ENCODE data around the gene NFAT5.
"Not testable (repeated sequence)": the region's sequence is repeated elsewhere in the genome, so short reads cannot be mapped to it uniquely, and the experiment has no call there.

The NFAT5 gene

DNA sequence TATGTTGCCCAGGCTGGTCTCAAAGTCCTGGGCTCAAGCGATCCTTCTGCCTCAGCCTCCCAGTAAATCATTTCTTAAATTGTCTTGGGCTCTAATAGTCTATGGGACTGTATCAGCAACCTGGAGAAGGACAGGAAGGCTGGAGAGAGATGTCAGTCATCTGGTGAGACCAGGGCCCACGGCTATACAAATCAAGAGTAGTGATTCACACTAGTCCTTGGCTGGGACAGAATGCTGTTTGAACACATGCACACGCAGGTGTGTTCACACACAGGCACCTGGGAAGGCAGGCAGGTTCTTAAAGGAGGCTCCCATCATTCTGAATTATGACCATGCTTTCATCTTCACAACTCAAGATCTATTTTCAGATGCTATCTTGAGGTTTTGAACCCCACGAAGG is 146.5 kb downstream of the NFAT5 start:
- DNase-seq, result no peak

DNA sequence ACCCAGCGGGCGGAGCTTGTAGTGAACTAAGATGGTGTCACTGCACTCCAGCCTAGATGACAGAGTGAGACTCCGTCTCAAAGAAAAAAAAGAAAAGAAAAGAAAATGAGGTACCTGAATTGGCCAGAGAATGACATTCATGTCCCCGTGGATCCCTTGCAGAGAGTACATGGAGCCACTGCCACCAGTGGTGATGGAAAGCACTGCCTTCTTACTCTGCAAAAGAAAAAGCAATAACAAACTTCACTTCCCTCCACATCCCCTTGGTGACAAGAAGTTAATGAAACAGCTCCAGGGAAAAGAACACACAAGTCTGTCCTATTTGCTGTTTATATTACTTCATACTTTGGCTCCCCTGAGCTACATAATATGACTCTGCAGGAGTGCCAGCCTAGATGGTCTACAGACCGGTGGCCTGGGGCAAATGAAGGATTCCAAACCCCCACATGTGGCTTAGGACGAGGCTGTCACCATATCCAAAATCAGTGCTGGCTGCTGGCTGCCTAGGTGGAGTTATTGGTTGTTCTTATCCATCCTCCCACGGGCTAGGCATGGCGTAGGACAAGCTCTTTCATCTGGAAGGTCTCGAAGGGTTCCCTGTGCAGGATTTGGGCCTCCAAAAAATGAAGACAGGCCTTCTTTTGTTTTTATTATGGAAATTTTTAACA is 147.3 kb downstream of the NFAT5 start:
- DNase-seq, result no peak

DNA sequence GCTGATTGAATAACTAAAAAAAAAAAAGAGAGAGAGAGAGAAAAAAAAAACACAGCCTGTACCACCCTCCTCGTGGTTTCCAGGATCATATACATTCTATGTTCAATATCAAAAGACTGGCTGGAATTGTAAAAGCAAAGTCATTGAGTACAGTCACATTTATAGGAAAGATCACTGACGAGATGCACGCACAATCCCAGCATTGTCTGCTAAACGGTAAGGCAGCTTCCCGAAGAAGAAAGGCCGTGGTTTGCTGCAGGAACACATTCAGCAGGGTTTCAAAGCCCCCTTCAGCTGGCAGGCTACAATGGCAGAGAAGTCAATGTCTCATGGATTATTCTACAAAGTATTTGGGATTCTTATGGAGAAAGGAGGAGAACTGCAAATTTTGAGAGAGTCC is 151.3 kb downstream of the NFAT5 start:
- no peak for DNase-seq

DNA sequence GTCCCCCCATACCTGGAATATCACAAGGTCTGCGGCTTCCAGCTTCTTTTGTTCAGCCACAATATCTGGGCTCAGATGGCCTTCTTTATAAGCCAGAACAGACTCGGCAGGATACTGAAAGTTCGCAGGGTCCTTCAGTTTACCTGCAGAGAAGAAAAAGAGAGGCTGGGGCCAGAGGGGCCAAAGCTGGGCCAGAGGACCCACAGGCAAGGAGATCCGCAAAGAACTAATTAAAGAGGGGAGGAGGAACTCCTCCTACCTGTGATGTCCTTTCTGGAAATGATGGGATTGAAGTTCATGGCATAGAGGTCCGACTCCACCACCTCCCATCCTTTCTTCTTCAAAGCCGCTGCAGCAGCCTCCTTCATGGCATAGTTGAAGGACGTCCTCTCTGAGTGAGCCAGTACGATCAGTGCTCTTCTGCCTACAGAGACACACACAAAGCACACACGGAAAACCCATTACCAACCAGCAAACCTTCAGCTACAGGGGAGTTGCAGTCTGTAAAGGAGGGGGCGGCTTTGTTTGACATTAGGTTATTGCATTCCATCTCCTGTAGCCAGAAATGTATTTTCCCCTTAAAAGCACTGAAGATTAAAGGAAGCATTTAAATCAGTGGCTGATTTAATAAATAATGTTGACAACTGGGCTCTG is 152.5 kb downstream of the NFAT5 start:
- no peak for DNase-seq

DNA sequence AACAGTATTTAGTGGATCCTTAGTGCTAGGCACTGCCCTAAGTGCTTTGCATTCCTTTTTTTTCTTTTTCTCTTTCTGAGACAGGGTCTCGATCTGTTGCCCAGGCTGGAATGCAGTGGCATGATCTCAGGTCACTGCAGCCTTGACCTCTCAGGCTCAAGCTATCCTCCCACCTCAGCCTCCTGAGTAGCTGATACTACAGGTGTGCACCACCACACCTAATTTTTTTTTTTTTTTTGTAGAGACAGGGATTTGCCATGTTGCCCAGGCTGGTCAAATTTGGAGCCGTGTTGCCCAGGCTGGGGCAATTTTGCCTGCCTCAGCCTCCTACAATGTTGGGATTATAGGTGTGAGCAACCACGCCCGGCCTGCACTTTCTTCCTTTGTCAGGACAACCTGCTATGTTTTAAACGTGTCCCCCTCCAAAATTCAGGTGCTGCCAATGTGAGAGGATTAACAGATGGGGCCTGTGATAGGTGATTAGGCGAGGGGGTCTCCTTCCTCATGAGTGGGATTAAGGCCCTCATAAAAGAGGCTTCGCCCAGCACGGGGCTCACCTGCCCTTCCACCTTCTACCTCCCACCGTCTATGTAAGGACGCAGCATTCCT is 155.2 kb downstream of the NFAT5 start:
- DNase-seq, result no peak

DNA sequence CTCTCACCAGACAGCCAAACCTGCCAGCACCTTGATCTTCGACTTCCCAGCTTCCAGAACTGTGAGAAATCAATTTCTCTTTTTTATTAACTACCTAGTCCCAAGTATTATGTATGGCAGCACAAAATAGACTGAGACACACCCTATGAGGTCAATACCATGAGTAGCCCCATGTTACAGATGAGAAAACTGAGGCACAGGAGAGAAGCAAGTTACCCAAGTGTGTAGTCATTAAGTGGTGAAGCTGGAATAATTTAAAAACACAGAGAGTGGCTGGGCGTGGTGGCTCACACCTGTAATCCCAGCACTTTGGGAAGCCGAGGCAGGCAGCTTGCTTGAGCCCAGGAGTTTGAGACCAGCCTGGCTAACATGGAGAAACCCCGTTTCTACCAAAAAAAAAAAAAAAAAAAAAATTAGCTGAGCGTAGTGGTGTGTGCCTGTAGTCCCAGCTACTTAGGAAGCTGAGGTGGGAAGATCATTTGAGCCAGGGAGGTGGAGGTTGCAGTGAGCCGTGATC is 155.7 kb downstream of the NFAT5 start:
- DNase-seq, result no peak

DNA sequence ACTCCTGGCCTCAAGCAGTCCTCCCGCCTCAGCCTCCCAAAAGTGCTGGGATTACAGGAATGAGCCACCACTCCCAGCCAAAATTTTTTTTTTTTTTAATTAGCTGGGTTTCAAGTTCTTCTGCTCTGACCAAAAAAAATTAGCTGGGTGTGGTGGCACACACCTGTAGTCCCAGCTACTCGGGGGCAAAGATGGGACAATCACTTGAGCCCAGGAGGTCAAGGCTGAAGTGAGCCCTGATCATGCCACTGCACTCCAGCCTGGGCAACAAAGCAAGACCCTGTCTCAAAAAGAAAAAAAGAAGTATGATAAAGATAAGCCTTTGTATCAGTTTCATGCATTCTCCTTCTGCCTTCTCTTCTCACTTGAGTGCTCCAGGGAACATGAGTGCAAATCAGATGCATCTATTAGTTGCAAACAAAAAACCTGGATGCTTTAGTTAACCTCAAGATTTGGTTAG is 158.7 kb downstream of the NFAT5 start:
- no peak for DNase-seq

DNA sequence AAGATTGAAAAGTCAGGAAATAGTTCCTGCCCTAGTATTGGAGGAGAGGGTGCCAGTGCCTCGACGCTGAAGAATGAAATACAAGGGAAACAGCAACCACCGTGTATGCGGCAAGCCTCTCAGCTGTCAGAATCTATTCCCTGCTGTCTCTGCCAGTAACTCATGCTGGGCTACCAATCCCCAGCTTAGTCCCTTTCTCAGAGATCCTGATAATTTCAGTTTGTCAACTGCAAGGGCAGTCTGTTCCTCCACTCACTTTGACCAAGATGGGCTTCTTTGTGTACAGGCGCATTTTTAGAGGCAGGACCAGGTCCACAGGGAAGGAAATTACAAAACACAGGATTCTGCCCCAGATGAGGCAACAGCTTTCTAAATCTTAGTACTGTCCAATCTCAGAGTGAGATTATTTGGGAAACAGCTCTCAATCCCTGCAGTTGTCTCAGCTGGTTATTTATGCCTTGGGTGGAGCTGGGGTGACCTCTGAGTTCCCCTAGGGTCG is 159.3 kb downstream of the NFAT5 start:
- DNase-seq, result no peak

DNA sequence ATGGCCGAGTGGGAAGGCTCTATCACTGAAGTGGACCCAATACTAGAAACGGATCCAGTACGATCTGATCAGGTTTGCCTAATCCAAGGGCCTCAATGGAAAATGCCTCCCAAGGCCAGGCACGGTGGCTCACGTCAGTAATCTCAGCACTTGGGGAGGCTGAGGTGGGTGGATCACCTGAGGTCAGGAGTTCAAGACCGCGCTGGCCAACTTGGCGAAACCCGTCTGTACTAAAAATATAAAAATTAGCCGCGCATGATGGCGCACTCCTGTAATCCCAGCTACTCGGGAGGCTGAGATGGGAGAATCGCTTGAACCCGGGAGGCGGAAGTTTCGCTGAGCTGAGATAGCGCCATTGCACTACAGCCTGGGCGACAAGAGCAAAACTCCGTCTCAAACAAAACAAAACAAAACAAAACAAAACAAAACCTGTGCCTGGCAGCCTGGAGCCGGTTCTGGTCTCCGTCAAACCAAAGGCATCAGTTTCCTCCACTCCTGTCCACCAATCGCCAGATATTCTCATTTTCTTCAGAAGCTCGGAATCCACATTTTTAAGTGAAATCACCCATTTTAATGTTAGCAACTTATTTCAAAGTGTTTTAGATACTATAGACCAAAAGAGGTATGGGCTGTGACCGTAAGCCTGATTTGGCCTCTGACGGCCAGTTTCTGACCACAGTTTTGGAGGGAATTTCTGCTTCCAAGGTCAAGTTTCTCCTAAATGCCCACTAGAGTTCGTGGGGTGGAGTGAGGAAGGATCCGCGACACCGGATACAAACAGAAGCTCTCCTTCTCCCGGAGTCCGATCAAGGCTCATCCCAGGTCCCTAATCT is 159.9 kb downstream of the NFAT5 start:
- DNase-seq, result no peak

DNA sequence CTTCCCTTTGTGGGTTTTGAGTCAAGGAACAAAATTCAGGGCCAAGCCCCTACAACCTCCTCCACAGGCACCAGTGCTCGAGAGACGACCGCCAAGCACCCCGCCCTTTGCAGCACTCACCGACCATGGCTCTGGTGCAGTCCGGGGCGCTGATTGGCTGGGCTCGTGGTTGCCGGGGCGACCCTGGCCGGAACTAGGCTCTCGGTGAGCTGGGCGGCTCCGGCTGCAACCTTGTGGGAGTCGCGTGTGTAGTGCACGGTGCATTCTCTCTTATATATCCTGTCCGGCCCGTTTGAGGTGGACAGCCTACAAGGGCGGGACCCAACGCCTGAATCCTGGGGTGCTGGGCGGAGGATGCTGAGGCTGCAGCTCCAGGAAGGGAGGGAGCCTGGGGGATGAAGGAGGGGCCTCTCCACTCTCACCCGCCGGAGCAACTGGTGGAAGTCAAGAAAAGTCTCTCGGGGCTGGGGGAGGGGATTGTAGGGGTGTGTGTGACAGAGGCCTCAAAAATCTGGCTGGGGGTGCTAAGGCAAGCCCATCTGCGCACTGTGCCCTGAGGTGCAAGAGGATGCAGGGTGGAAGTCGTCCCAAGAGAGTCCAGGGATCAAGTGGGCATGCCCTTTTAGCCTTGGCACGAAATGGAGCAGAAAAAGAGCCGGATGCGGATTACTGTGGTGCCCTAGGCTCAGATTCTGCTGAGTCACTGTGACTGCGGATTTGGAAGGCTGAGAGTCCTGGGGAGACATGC is 160.7 kb downstream of the NFAT5 start, which contains the start of gene NQO1:
TSS of gene NQO1 (minus strand) at position 248 of the 748 bp plus-strand sequence. CDS start at position 127, 121 bp downstream.
- peak; percentile 97 for DNase-seq

DNA sequence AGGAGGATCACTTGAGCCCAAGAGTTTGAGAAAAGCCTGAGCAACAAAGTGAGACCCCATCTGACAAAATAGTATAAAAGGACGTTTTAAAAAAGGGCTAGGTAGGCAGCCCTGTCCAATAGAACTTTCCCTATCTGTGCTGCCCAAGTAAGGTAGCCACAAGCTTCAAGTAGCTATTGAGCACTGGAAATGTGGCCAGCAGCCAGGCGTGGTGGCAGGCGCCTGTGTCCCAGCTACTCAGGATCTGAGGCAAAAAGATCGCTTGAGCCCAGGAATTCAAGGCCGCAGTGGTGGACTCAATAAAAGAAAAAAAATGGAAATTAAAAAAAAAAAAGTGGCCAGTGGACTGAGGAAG is 162.1 kb downstream of the NFAT5 start:
- DNase-seq, result peak; percentile 75

DNA sequence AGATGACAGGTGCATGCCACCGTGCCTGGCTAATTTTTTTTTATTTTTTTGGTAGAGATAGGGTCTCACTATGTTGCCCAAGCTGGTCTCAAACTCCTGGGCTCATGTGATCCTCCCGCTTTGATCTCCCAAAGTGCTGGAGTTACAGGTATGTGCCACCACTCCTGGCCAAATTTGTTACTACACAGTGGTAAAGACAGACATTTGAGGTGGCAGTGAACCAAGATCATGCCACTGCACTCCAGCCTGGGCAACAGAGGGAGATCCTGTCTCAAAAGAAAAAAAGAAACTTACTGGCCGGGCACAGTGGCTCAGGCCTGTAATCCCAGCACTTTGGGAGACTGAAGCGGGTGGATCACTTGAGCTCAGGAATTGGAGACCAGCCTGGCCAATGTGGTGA is 163.3 kb downstream of the NFAT5 start:
- DNase-seq, result not testable (repeated sequence)

DNA sequence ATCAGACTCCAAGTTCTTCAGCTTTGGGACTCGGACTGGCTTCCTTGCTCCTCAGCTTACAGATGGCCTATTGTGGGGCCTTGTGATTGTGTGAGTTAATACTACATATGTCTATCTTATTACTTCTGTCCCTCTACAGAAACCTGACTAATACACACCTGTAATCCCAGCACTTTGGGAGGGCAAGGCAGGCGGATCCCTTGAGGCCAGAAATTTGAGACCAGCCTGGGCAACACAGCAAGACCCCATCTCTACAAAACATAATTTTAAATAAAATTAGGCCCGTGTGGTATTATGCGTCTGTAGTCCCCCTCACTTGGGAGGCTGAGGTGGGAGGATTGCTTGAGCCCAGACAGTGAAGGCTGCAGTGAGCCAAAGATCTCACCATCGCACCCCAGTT is 165.5 kb downstream of the NFAT5 start:
- not testable (repeated sequence) for DNase-seq

DNA sequence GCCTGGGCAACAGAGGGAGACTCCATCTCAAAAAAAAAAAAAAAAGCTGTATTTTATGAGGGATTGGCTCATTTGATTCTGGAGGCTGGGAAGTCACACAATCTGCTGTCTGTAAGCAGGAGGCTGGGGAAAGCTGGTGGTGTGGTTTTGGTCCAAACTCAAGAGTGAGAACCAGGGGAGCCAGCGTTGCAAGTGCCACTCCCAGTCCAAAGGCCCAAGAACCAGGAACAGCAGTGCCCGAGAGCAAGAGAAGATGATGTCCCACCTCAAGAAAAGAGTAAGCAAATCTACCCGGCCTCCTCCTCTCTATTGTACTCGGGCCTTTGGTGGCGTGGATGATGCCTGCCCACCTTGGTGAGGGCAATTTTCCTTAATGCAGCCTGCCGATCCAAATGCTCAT is 166.3 kb downstream of the NFAT5 start:
- no peak for DNase-seq

DNA sequence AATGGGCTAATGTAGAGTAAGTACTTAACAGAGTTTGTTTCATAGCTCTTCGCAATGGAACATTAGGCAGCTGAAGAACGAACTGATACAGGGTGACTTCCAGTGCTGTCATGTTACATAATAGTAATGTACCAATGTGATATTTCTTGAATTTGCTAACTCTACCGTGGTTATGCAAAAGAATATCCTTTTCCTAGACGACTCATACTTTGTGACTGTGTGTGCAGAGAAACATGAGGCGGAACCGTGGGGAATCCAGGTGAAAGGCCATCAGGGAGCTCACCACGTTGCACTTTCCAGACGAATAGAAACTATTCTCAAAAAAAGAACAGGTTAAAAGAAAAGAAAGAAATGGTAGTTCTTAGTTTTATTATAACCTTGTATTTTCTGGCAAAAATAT is 175.8 kb downstream of the NFAT5 start:
- DNase-seq, result no peak

DNA sequence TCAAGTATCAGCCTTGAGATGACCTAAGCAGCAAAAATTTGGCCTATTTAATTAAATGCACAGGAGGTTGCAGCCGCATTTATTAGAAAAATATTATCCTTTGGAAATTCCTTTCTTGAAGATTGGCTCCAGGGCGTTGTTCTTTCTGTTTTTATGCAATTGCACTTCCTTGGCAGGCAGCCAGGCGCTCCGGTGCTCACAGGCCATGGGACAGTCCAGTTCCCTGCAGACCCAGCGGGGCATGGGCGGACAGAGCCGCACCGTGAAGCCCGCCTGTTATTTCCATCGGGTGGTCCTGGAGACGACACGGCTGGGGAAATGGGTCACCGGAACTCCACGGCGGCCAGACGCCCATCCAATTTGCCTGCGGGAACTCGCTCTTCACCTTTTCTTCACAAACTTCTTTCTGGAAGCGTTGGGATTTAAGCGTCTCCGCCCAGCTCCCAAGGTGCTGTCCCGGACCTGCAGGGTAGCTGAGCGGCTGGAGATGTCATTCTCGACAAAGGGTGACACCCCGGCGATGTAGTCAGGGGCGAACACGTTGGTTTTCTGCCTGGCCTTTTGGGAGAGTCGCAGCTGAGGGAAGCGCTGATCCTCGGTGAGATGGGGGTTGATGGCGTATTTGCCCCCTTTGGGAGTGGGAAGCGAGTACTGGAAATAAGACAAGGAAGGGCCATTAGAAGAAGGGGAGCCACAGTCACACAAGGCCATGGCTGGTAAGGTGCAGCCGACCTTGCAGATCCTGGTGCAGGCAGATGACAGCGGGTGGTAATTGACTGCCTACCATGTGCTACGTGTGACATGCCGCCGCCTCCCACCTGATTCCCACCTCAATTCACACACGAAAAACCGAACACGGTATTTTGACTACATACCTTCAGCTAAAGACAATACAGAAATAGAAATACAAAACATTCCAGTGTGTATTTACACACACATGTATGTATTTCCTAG is 176.5 kb downstream of the NFAT5 start:
- no peak for DNase-seq

DNA sequence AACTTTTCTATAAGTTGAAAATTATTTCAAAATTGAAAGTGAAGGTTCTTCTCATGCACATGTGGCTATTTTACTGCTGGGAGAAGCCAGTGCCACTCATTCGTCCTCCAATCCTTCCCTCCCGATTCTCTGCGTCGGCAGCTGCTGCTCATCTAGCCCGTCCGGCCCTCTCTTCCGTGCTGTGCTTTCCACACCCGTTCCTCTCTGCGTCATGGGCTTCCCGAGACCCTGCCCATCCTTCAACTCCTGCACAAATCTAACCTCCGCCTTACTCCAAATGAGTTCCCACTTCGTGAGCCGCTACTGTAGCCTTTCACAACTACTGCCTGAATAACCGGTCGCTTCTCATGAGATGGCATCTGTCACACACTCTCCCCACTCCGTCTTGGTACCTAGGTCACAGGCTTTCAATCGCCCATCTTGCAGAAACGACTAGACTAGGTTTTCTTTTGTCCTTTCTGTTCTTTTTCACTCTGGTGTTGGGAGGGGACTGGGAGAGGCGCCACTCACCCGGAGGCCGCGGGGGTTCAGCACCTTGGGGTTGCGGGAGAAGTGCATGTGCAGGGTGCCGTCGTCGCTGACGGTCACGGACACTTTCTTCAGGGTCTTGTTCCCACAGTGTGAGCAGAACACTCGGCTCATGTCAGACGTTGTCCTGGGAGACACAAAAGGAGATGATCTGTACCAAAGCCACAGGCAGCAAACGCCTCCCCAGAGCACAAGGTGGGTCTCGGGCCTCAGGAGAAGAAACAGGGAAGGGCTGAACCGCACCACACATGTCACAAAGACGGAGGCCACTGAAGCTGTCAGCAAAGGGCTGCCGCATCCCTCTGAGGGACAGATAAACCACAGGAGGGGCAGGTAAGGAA is 178.8 kb downstream of the NFAT5 start:
- DNase-seq, result no peak

DNA sequence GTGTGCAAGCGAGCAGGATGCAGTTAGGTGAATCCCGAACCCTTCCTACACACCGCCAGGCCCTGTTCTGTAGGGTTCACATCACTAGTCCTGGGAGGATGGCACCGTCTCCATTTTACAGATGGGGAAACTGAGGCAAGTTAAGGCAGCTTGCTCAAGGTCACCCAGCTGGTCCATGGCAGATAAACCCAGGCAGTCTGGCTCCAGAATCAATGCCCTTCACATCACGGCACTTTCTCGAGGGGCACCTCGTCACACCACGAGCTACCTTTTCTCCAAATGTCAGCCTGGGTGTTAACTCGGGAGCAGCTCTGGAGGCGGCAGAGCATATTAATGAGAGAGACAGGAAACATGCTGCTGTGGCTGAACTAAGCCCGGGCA is 179.5 kb downstream of the NFAT5 start:
- no peak for DNase-seq

DNA sequence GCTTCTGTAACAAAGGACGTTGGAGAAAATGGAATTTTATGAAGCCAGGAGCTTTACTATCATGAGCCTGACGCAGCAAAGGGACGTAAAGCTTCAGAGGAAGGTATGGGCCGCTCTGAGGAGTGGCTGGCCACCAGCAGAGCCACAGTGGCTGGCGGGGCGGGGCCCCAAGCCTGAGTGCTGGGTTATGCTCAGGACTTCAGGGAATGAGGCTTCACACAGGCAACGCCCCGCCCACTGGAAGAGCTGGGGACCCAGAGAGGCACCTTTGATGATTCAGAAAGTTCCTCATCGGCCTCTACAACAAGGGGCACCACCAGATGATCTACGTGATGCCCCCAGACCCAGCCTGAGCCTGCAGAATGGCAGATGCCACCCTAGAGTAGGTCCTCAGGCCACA is 180.2 kb downstream of the NFAT5 start:
- DNase-seq, result no peak

DNA sequence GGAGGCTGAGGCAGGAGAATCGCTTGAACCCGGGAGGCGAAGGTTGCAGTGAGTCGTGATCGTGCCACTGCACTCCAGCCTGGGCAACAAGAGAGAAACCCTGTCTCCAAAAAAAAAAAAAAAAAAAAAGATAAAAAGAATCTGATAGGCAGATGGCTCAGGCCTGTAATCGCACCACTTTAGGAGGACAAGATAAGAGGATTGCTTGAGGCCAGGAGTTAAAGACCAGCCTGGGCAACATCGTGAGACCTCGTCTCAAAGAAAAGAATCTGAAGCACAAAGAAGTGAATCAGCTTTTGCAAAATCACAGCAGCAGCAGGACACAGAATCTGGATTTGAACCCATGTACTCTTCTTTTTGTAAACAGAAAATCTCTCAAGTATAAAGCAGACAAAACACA is 181.3 kb downstream of the NFAT5 start:
- no peak for DNase-seq
